GM18511 (cell line): ENCODE results near the gene ADK.
"Not testable (repeated sequence)": the region's sequence is repeated elsewhere in the genome, so short reads cannot be mapped to it uniquely, and the experiment has no call there.

Experiments
- ATAC-seq: cut with Tn5 transposase; IDR thresholded peaks from one replicate; pipeline ENCODE4 v1.9.1; 2021; ENCODE audit warnings: mild to moderate bottlenecking, moderate library complexity; ENCODE audit not compliant: unreplicated experiment

ADK gene

GRCh38 chr10:74337330-74338016 lies 186.5 kb downstream of the ADK start:
- no peak for ATAC-seq

GRCh38 chr10:74342991-74343390 lies 192.0 kb downstream of the ADK start:
- no peak for ATAC-seq

- no peak for ATAC-seq
Observed at GRCh38 chr10:74343804-74344203, 192.8 kb downstream of the ADK start.

- no peak for ATAC-seq
Observed at GRCh38 chr10:74344306-74344705, 193.3 kb downstream of the ADK start.

DNA sequence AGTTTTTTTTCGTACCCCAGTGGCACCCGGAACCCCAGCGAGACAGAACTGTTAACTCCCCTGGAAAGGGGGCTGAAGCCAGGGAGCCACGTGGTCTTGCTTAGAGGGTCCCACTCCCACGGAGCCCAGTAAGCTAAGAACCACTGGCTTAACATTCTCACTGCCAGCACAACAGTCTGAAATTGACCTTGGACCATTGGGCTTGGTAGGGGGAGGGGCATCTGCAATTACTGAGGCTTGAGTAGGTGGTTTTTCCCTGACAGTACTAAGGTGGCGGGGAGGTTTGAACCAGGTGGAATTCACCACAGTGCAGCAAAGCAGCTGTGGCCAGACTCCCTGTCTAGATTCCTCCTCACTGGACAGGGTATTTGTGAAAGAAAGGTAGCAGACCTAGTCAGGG lies 196.5 kb downstream of the ADK start:
- no peak for ATAC-seq

DNA sequence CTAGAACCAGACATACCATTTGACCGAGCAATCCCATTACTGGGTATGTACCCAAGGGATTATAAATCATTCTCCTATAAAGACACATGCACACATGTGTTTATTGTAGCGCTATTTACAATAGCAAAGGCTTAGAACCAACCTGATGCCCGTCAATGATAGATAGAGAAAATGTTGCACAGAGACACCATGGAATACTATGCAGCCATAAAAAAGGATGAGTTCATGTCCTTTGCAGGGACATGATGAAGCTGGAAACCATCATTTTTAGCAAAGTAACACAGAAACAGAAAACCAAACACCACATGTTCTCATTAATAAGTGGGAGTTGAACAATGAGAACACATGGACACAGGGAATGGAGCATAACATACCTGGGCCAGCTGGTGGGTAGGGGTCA lies 202.0 kb downstream of the ADK start:
- ATAC-seq: not testable (repeated sequence)

DNA sequence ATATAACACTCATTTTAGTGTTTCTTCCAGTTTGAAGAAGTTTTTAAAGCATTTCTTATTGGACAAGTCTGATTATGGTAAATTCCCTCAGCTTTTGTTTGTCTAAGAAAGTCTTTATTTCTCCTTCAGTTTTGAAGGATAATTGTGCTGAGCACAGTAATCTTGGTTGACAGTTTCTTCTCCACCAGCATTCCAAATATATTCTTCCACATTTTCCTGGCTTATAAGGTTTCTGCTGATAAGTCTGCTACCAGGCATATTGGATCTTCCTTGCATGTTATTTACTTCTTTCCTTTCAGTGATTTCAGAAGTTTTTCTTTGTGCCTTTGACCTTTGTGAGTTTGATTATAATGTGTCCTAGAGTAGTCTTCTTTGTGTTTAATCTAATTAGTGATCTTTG lies 210.7 kb downstream of the ADK start:
- ATAC-seq: no peak

DNA sequence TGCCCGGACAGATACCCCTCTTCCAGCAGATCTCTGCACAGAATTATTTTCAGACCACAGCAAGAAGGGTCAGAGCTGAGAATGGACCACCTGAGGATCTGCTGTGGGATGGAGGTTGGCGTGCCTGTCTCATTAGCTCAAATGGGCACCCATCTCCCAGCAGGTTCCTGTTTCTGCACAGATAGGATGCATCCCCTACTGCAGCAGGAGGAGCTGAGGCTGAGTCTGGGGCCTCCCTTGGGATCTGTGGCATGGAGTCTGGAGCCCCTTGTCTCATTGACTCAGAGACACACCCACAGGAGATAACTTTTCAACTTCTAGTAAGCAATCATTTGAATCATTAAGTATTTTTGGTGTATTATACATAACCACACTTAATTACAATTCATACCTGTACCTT lies 212.7 kb downstream of the ADK start:
- ATAC-seq: no peak

GRCh38 chr10:74365109-74365508 lies 214.1 kb downstream of the ADK start:
- ATAC-seq: no peak

DNA sequence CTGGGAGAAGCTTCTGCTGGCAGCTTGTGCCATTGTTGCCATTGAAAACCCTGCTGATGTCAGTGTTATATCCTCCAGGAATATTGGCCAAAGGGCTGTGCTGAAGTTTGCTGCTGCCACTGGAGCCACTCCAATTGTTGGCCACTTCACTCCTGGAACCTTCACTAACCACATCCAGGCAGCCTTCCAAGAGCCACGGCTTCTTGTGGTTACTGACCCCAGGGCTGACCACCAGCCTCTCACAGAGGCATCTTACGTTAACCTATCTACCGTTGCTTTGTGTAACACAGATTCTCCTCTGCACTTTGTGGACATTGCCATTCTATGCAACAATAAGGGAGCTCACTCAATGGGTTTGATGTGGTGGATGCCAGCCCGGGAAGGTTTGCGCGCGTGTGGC lies 220.7 kb downstream of the ADK start:
- ATAC-seq: no peak

DNA sequence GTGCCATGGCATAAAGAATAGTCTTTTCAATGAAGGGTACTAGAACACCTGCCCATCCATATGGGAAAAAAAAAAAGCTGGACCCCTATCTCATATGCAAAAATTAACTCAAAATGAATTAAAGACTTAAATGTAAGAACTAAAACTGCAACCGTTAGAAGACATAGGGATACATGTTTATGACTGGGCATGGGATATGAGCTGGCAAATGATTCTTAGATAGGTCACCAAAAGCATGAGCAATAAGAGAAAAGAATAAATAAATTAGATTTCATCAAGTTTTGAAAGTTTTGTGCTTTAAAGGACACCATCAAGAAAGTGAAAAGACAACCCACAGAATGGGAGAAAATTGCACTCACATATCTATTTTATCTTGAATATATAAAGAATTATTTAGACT lies 222.0 kb downstream of the ADK start:
- ATAC-seq: no peak

GRCh38 chr10:74377476-74377875 lies 226.5 kb downstream of the ADK start:
- no peak for ATAC-seq

DNA sequence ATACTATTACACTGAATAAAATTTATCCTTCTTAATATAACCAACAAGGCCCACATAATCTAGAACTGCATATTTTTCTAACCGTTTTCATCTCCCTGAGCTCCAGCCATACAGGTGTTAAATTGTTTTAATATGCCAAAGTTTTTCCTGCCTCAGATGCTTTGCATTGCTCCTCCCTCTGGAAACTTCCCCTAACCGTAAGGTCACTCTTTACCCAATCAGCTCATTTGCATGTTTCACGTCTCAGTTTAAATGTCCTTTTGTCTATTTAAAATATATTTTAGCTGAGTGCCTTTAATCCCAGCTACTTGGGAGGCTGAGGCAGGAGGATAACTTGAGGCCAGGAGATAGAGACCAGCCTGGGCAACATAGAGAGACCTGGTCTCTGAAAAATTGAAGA lies 228.5 kb downstream of the ADK start:
- no peak for ATAC-seq

- ATAC-seq: no peak
Observed at GRCh38 chr10:74380795-74381194, 229.8 kb downstream of the ADK start.

DNA sequence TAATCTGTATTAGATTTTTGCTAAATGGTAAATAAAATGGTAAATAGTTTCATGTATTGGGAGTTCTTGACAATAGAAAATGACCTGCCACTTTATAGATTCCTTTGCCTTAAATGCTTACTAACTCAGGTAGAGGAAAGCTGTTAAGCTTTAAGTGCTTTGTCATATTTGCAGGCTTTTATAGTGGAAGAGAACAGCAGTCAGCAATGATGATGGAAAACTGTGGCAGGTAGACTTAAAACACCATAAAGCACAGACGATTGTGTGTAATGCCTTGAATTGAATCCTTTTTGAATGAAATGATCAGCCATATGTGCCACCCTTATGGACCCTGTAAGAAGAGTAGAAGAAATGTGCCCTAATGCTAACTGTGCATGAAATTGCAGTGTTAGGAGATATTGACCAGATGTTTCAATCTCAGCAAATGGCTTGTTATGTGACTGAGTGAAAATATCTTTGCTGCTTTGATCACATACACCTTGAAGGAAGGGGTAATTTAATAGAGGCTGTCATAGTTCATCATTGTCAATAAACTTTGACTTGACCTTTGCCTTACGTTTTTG lies 230.4 kb downstream of the ADK start:
- ATAC-seq: no peak

- no peak for ATAC-seq
Observed at GRCh38 chr10:74382663-74383062, 231.6 kb downstream of the ADK start.

DNA sequence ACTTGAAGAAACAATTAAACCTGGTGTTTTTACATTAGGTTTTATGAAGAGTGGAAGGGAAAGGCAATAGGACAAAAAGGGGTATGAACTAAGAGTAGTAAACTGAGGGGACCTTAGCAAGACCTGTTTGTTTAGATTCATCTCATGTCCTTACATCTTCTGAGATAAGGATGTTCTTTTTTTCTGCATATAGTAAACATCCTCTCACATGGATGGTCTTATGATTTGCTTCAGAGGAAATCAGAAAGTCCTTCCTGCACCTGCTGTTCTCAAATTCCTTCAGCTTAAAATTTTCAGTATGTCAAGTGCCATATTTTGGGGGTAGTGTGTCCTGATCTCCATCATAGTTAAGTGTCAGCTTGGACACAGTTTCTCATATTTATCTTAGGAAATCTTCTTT lies 232.6 kb downstream of the ADK start:
- ATAC-seq: no peak

- no peak for ATAC-seq
Observed at GRCh38 chr10:74384615-74385183, 233.7 kb downstream of the ADK start.

- ATAC-seq: no peak
Observed at GRCh38 chr10:74388801-74389200, 237.8 kb downstream of the ADK start.

GRCh38 chr10:74391786-74392185 lies 240.8 kb downstream of the ADK start:
- ATAC-seq: no peak

- no peak for ATAC-seq
Observed at GRCh38 chr10:74394416-74394969, 243.5 kb downstream of the ADK start.

DNA sequence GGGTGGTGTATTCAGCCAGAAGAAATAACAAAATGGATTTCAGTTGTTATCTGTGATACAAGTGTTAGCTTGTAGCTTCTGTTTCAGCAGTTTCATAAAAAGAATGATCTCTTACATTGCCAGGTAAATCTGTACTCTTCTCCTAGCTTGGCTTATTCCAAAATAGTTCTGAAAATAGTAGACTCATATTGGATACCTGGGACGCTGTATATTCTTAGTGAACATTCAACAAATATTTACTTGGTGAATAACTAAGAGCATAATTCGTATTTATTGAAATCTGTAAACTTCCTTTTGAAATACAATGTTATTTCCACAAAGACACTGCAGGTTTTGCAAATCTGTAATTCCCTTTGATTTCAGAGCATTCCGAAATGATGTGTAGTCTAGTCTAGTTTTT lies 249.2 kb downstream of the ADK start:
- ATAC-seq: no peak
